ENCODE results near the gene OS9.

Gene OS9

DNA sequence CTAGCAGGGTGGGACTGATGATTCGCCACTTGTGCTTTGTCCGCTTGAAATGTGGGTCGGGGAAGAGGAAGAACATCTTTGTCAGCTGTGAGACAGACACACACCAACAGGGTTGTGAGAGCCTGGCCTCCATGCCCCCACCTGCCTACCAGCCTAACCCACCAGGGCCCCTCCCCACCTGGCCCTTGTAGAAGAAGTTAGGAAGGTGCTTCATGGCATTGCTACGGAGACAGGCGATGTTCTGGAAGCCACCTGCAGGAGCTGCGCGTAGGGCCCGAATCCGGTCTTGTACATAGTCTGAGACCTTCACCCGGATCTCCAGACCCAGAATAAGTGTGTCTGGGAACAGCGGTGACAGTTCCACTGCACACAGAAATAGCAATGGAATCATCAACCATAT is 75.7 kb downstream of the OS9 start:
- DNase-seq = no peak

DNA sequence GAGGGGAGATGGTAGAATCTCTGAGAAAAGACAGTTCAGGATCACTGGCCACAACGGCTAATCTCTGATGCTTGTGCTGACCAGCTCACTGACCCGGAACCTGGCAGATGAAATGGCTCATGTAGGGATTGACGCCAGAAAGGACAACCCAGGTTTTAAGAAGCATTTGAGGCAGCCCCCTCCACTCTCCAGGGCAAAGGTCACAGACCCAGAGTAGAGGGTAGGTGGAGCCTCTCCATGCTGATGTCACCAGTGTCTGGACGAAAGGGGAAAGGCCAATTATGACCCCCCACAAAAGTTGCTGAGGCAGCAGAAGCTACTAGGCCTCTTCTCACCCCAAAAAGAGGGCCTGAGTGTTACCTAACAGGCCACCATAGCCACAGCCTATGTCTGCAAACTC is 76.8 kb downstream of the OS9 start:
- no peak for DNase-seq

Measured in NCI-H526 treated with DMSO at 0.1 percent for 48 hours (cell line).